SH-SY5Y (cell line): ENCODE data around the gene PLD4.

Experiments used
- GATA2 ChIP-seq: IDR thresholded peaks from 2 replicates; pipeline ENCODE4 v1.6.1; 2011; ENCODE audit warnings: mild to moderate bottlenecking, low read depth, low read length
- GATA3 ChIP-seq: IDR thresholded peaks from 2 replicates; pipeline ENCODE4 v1.6.1; 2011; ENCODE audit warnings: low read depth, mild to moderate bottlenecking, low read length, moderate library complexity

- TF ChIP-seq GATA2 = no peak
- TF ChIP-seq GATA3 = no peak
Observed at GRCh38 chr14:104935955-104936354, 11.3 kb downstream of the PLD4 start.
